Tibial nerve (tissue), 4 donors: ENCODE measurements around the gene FAM180A. TPM values are rescaled to one million over a fixed set of nuclear protein-coding genes. Genes with fewer than 3 reads are reported as not detected.

Source experiments
- DNase-seq, 2 donors: peaks; one replicate each; pipeline ENCODE4 v3.0.0-alpha.2; 2019; ENCODE audit warnings: low spot score in 2 of 2
- H3K27ac ChIP-seq, 4 donors: fragments of 200-600 bp; sonication (generic) in 3 of 4; one replicate each; pipeline ENCODE4 v1.5.1; 2017 to 2019; ENCODE audit warnings: mild to moderate bottlenecking in 1 of 4
- H3K27me3 ChIP-seq, 2 donors: fragments of 200-600 bp; sonication (generic) in 1 of 2; one replicate each; pipeline versions ENCODE4 v1.5.1 to v1.6.0; 2017 to 2019
- H3K36me3 ChIP-seq, 3 donors: fragments of 200-600 bp; sonication (generic); one replicate each; pipeline ENCODE4 v1.5.1; 2018 to 2019
- H3K4me1 ChIP-seq, 4 donors: fragments of 200-600 bp; sonication (generic) in 3 of 4; one replicate each; pipeline ENCODE4 v1.5.1; 2017 to 2019
- H3K4me3 ChIP-seq, 4 donors: fragments of 200-600 bp; sonication (generic) in 3 of 4; one replicate each; pipeline ENCODE4 v1.5.1; 2017 to 2019; ENCODE audit warnings: mild to moderate bottlenecking in 1 of 4, moderate library complexity in 1 of 4
- H3K9me3 ChIP-seq, 4 donors: fragments of 200-600 bp; sonication (generic) in 3 of 4; one replicate each; pipeline ENCODE4 v1.5.1; 2017 to 2019
- CTCF ChIP-seq, 5 experiments: fragments of 200-600 bp in 3 of 5; fragments of 450-650 bp in 2 of 5; sonication (generic) in 3 of 5; IDR thresholded peaks; one replicate each; pipeline ENCODE4 v1.5.1; 2016 to 2019; ENCODE audit warnings: antibody characterized with exemption in 5 of 5, mild to moderate bottlenecking in 3 of 5, moderate library complexity in 2 of 5
- EP300 ChIP-seq, 2 donors: sonication (generic); formaldehyde crosslinking; IDR thresholded peaks; one replicate each; pipeline ENCODE4 v1.6.1; 2017; ENCODE audit warnings: antibody characterized with exemption in 2 of 2, mild to moderate bottlenecking in 1 of 2
- POLR2A ChIP-seq, 2 donors: fragments of 450-650 bp; IDR thresholded peaks; one replicate each; pipeline ENCODE4 v1.6.1; 2017; ENCODE audit warnings: antibody characterized with exemption in 2 of 2, mild to moderate bottlenecking in 2 of 2, moderate library complexity in 2 of 2
- WGBS, 2 donors: methylation state at CpG; one replicate each; pipeline ENCODE4 v1.1.5; 2018; 5-methylcytosine and 5-hydroxymethylcytosine counted together
- total RNA-seq, 4 donors: library from RNA; depleted of rRNA; stranded (reverse); fragments of >200 nt; gene quantifications; one replicate each; pipeline ENCODE4 v1.1.0, GENCODE V29; 2016

FAM180A gene
- total RNA-seq, 4 donors from 2014 or later = 2.1 to 7.7 (median 3.7) TPM

DNA sequence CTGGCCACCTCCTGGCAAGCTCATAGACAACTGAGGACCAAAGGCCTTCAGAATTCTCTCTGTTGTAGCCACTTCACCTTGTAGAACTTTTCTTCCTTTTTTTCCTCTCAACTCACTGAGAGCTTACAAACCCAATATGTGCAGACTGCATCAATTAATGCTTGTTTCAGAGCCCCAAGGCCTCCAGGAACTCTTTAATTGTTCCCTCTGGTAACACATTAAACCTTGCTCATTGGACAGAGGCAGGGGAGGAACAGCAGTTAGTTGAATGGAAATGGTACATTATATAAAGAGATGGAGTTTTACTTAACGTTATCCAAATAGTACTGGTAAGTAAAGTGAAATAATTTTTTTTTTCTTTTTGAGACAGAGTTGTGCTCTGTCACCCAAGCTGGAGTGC is 61.1 kb downstream of the FAM180A start:
- Histone ChIP-seq H3K4me3 (no peak overlapping the region), H3K27me3 (no peaks in the 10 kb centered on the region), H3K4me1 (peaks cover 0 to 9% (median 0%) of the 10 kb centered on the region in 4 donors), H3K9me3 (no peaks in the 10 kb centered on the region), H3K27ac (no peak overlapping the region), H3K36me3 (peaks cover 0 to 66% (median 0%) of the 10 kb centered on the region in 3 donors)
- TF ChIP-seq POLR2A (IDR thresholded peaks at IDR 0.05) (no peak), CTCF (IDR thresholded peaks at IDR 0.05) (no peak), EP300 (IDR thresholded peaks at IDR 0.05) (no peak)
- WGBS, 2 donors = 19 to 33% methylated on average over 1 of the region's 1 CpG
- no peak for DNase-seq

DNA sequence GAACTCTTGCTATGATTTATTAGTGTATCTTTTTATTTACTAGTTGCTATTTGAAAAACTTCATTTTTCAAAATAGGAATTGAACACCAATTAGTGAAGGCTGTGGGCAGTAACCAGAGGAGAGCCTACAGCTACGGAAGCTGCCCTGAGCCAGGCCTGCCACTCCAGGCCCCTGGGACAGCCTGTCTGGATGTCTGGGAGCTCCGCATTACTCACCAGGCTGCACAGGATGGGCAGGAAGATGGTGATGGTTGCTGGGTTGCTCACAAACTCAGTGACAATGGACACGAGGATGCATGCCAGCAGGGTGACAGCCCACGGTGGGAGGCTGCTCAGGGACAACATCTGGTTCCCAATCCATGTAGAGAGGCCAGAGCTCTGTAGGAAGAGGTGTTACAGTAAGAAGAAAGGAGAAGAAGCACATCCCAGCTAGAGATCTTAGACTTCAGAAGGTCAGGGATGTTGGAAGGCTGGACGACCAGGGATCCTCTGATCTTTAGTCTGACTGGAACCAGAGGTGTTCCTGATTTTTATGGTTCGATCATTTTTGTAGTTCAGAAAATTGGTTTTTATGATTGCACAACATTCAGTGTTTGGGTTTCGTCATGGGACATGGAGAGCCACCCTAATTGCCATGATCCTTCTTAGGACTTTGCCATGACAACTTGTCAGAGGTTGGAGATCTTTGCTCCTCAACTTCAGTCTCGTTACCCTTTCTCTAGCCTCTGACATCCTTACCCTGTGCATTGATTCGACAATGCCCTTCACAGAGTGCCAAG is 63.1 kb downstream of the FAM180A start:
- TF ChIP-seq CTCF (IDR thresholded peaks at IDR 0.05) = no peak
- TF ChIP-seq POLR2A (IDR thresholded peaks at IDR 0.05) = no peak
- TF ChIP-seq EP300 (IDR thresholded peaks at IDR 0.05) = no peak
- 81 to 84% methylated on average over 9 of the region's 9 CpGs for WGBS, 2 donors
- no peak for DNase-seq

GRCh38 chr7:135684699-135685098 is 63.9 kb downstream of the FAM180A start:
- TF ChIP-seq EP300 (IDR thresholded peaks at IDR 0.05) = no peak
- 63 to 72% methylated on average over 5 of the region's 5 CpGs for WGBS, 2 donors

More for the DNA sequence above, 63.1 kb downstream of the FAM180A start:
- Histone ChIP-seq H3K4me1 (peaks cover 0 to 9% (median 0%) of the 10 kb centered on the region in 4 donors), H3K27ac (no peak overlapping the region), H3K27me3 (no peaks in the 10 kb centered on the region), H3K4me3 (no peak overlapping the region), H3K9me3 (no peaks in the 10 kb centered on the region), H3K36me3 (peaks cover 0 to 59% (median 0%) of the 10 kb centered on the region in 3 donors)

GRCh38 chr7:135684136-135684535 is 64.5 kb downstream of the FAM180A start:
- Histone ChIP-seq H3K36me3 (peaks cover 0 to 51% (median 0%) of the 10 kb centered on the region in 3 donors), H3K4me1 (peaks cover 0 to 10% (median 0%) of the 10 kb centered on the region in 4 donors), H3K9me3 (no peaks in the 10 kb centered on the region), H3K27ac (no peak overlapping the region), H3K27me3 (no peaks in the 10 kb centered on the region), H3K4me3 (no peak overlapping the region)
- WGBS, 2 donors = 35 to 41% methylated on average over 3 of the region's 3 CpGs
- TF ChIP-seq EP300 (IDR thresholded peaks at IDR 0.05) (no peak), POLR2A (IDR thresholded peaks at IDR 0.05) (no peak), CTCF (IDR thresholded peaks at IDR 0.05) (no peak)
- DNase-seq = no peak

More at GRCh38 chr7:135684699-135685098, 63.9 kb downstream of the FAM180A start:
- no peak for DNase-seq
- Histone ChIP-seq H3K4me3 (no peak overlapping the region), H3K4me1 (peaks cover 0 to 9% (median 0%) of the 10 kb centered on the region in 4 donors), H3K36me3 (peaks cover 0 to 56% (median 0%) of the 10 kb centered on the region in 3 donors), H3K27me3 (no peaks in the 10 kb centered on the region), H3K27ac (no peak overlapping the region), H3K9me3 (no peaks in the 10 kb centered on the region)

- H3K27me3 ChIP-seq = no peaks in the 10 kb centered on the region
- peaks cover 0 to 15% (median 0%) of the 10 kb centered on the region in 4 donors for H3K4me1 ChIP-seq
- H3K27ac ChIP-seq = no peak overlapping the region
- no peak overlapping the region for H3K4me3 ChIP-seq
- no peak for DNase-seq
- no peak for TF ChIP-seq EP300 (IDR thresholded peaks at IDR 0.05)
- no peak for TF ChIP-seq POLR2A (IDR thresholded peaks at IDR 0.05)
- TF ChIP-seq CTCF (IDR thresholded peaks at IDR 0.05) = no peak
- no peaks in the 10 kb centered on the region for H3K9me3 ChIP-seq
- H3K36me3 ChIP-seq = peaks cover 0 to 46% (median 0%) of the 10 kb centered on the region in 3 donors
- 83 to 91% methylated on average over 3 of the region's 3 CpGs for WGBS, 2 donors
These were observed 65.0 kb downstream of the FAM180A start for GRCh38 chr7:135683609-135684008.
